HFFc6 (cell line): Measurements from ENCODE around the gene UBA52. TPM values are rescaled to one million over a fixed set of nuclear protein-coding genes. Genes with fewer than 3 reads are reported as not detected.

ENCODE experiments used
- DNase-seq: peaks from one replicate; pipeline ENCODE4 v3.0.0-alpha.2; 2018
- H3K27ac Mint-ChIP-seq: 2 replicates; pipeline ENCODE4 v1.8.0; 2020; ENCODE audit warnings: mild to moderate bottlenecking, mixed read lengths
- H3K27me3 Mint-ChIP-seq: 2 replicates; pipeline ENCODE4 v1.8.0; 2021; ENCODE audit warnings: mild to moderate bottlenecking, moderate library complexity, mixed read lengths; ENCODE audit not compliant: insufficient read depth
- H3K36me3 Mint-ChIP-seq: 2 replicates; pipeline ENCODE4 v1.8.0; 2021; ENCODE audit warnings: low read depth, mixed read lengths
- H3K4me1 Mint-ChIP-seq: 2 replicates; pipeline ENCODE4 v1.8.0; 2020; ENCODE audit warnings: low read depth, mixed read lengths
- H3K4me3 Mint-ChIP-seq: 2 replicates; pipeline ENCODE4 v1.8.0; 2020; ENCODE audit warnings: mild to moderate bottlenecking, moderate library complexity, mixed read lengths
- H3K9me3 Mint-ChIP-seq: 2 replicates; pipeline ENCODE4 v1.8.0; 2020; ENCODE audit warnings: mild to moderate bottlenecking, mixed read lengths
- total RNA-seq, 6 experiments: library from RNA; stranded (reverse); fragmentation: NEBNext Ultra II Directional; extraction: Animal tissue kit (Norgen Biotek cat#: 25700); gene quantifications; 2 replicates in 1 of 6; 3 replicates in 5 of 6; pipeline ENCODE4 v1.2.3, GENCODE V29; 2021
- TF ChIP-seq, protein P1 (sequence below): fragments of 200-600 bp; sonication (generic); IDR thresholded peaks from 2 replicates; pipeline ENCODE4 v1.5.0; 2021; ENCODE audit warnings: antibody characterized with exemption, mild to moderate bottlenecking

Gene UBA52
- total RNA-seq, 6 experiments from 2014 or later: 1,140 to 1,305 (median 1,270) TPM

DNA sequence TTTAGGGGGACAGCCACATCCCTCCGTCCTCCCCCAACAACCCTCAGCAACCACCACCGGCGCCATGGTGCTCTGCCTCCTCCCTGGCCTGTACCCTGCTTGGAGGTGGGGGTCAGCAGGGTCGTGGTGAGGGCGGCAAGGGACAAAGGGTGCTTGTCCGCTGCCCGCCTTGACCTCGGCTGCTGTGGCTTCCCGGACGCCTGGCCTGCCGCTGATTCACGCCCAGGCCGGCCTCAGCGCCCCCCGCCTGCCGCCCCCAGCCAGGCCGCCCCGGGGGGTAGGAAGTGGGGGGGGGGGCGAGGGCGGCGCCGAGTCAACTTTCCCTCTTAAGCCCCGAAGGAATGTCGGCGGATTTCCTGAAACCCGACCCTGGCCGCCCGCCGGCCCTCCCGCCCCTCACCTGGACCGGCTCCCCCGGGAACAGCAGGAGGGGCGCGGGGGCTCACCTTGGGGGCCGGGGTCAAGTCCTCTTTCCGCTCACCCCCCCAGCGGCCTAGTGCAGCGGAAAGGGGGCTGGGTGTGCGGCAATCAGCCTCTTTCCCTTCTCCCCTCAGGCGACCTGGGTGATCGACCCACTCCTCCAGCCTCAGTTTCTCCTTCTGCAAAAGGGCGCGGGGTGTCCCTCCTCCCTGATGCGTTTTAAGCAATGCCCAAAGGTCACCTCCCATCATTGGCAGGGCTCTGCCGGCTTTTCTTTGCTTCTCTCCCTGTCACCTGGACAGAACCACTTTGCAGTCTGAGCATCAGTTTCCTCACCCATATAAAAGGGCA, 39.1 kb downstream of the UBA52 start:
- H3K27me3 Mint-ChIP-seq: peaks cover 56% of the 10 kb centered on the region
- no peak for DNase-seq
- H3K27ac Mint-ChIP-seq: no peak overlapping the region
- H3K4me3 Mint-ChIP-seq: no peak overlapping the region
- TF ChIP-seq, protein P1, sequence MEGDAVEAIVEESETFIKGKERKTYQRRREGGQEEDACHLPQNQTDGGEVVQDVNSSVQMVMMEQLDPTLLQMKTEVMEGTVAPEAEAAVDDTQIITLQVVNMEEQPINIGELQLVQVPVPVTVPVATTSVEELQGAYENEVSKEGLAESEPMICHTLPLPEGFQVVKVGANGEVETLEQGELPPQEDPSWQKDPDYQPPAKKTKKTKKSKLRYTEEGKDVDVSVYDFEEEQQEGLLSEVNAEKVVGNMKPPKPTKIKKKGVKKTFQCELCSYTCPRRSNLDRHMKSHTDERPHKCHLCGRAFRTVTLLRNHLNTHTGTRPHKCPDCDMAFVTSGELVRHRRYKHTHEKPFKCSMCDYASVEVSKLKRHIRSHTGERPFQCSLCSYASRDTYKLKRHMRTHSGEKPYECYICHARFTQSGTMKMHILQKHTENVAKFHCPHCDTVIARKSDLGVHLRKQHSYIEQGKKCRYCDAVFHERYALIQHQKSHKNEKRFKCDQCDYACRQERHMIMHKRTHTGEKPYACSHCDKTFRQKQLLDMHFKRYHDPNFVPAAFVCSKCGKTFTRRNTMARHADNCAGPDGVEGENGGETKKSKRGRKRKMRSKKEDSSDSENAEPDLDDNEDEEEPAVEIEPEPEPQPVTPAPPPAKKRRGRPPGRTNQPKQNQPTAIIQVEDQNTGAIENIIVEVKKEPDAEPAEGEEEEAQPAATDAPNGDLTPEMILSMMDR: no peak
- H3K36me3 Mint-ChIP-seq: no peaks in the 10 kb centered on the region
- H3K9me3 Mint-ChIP-seq: no peaks in the 10 kb centered on the region
- H3K4me1 Mint-ChIP-seq: peaks cover 4% of the 10 kb centered on the region; the same call in 1 of the 2 replicates

DNA sequence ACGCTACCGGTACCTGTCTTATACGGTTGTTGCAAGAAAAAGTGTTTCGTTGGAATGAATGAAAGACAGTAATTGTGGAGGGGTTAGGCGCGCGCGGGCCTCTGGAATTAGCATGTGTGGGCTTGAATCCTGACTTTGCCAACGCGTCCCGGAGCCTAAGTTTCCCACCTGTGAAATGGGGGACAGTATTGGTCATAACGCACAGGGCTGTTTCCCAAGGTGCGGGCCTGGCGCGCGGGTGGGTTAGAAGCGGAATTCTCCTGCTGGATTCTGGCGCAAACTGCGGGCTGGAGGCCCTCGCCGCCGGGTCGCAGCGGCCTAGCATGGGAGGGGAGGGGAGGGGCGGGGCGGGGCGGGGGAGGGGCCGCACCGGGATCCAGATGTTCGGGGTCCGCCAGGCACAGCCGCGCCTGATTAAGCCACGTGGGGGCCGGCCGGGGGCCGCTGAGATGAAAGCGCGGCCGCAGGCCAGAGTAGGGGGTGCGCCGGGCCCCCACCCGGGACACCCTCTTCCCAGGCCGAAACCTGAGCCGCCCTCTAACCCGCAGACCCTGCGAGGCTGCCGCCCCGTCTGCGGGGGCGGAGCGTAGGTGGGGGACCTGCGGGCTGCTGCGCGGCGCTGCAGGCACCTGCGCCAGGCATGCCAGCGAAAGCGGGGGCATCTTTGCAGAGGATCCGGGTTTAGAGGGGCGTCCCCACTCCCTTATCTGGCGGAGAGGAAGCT, 39.8 kb downstream of the UBA52 start:
- Mint-ChIP-seq H3K27ac (no peak overlapping the region), H3K4me3 (no peak overlapping the region), H3K9me3 (no peaks in the 10 kb centered on the region), H3K36me3 (no peaks in the 10 kb centered on the region), H3K27me3 (peaks cover 62% of the 10 kb centered on the region), H3K4me1 (peaks cover 4% of the 10 kb centered on the region; the same call in 1 of the 2 replicates)
- no peak for DNase-seq
- TF ChIP-seq, protein P1: no peak

DNA sequence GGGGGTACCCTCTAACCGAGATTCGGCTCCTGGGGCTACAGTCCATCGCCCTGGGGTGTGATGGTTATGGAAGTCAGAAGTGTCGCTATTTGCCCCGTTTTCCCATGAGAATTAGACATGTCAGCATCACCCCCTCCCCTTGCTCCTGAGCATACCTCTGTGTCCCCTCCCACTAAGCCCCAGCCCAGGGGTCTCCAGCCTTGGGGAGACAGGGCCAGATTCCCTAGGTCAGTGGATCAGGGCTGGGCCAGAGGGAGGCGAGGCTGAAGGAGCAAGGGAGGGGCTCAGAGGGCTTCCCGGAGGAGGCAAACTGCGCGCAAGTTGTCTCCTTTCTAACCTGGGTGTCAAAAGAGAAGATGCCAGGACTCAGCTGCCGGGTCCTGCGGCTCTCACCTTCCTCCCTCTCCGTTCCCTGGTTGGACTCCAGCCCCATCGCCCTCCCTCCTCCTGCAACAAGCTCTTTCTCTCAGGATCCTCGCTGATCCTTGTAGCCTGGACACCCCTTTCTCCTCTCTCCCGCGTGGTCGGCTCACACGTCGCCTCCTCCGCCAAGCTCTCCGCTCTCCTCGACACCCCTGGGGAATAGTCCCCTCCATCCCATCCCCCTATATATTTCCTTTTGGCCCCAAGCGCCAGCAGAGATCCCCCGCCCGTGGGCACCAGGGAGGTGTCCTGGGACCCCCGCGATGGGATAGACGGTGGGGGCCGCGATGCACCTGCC, 40.6 kb downstream of the UBA52 start:
- H3K27ac Mint-ChIP-seq: no peak overlapping the region
- peaks cover 4% of the 10 kb centered on the region; the same call in 1 of the 2 replicates for H3K4me1 Mint-ChIP-seq
- DNase-seq: no peak
- peaks cover 64% of the 10 kb centered on the region for H3K27me3 Mint-ChIP-seq
- TF ChIP-seq, protein P1: no peak
- H3K36me3 Mint-ChIP-seq: no peaks in the 10 kb centered on the region
- H3K4me3 Mint-ChIP-seq: peak overlapping the region; percentile 71
- H3K9me3 Mint-ChIP-seq: peaks cover under 1% of the 10 kb centered on the region

DNA sequence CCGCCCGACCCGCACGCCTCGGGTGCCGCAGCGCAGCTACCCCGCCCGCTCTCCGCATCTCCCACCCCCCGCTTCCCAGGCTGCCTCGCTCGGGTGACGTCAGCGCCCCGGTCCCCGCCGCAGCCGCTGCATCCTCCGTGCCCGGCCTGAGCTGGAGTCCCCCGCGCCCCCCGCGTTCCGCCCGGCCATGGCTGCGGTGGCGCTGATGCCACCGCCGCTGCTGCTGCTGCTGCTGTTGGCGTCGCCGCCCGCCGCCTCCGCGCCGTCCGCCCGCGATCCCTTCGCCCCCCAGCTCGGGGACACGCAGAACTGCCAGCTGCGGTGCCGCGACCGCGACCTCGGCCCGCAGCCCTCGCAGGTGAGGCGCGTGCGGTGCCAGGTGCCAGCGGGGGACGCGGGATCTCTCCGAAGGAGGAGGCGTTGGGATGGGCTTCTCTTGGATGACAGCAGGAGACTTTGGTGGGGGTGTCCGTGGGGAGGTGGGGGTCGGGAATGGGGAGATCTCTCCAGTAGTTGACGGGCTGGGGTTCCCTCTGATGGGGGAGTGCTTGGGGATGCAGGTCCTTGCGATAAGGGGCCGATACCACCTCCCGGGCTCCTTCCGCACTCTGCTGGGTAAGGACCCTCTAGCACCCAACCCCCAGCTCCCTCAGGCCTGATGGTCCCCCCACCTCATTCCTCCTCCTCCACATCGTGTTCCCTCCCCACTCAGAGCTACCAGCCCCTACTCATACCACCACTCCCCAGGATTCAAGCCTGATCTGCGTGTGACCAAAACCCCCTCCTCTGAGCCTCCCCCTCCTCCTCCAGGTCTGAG, 41.3 kb downstream of the UBA52 start, which contains the start of gene TMEM59L:
TSS of gene TMEM59L (plus strand) at position 99 of the 817 bp plus-strand sequence. CDS start at position 188, 89 bp downstream.
- DNase-seq: no peak
- Mint-ChIP-seq H3K4me3 (peak within 1 kb of the TSS; percentile 71), H3K36me3 (peaks cover 7% of the 10 kb centered on the region), H3K4me1 (peaks cover 4% of the 10 kb centered on the region; the same call in 1 of the 2 replicates), H3K9me3 (peaks cover 8% of the 10 kb centered on the region), H3K27me3 (peaks cover 62% of the 10 kb centered on the region), H3K27ac (no peak within 1 kb of the TSS)
- TF ChIP-seq, protein P1: no peak
